CD4-positive, alpha-beta T cell (primary cell): ENCODE results near the gene WDR4. TPM values are rescaled to one million over a fixed set of nuclear protein-coding genes. Genes with fewer than 3 reads are reported as not detected.
A peak's percentile ranks its signal among the peaks of the same experiment; 100 is the strongest.
"Not testable (repeated sequence)": the region's sequence is repeated elsewhere in the genome, so short reads cannot be mapped to it uniquely, and the experiment has no call there.

ENCODE experiments used
- ATAC-seq: fragments of 200-7000 bp; cut with Tn5 transposase; one replicate; pipeline ENCODE4 v1.10.0; 2022; ENCODE audit warnings: mild to moderate bottlenecking; ENCODE audit not compliant: poor library complexity
- CTCF ChIA-PET: fragments of 350-600 bp; sonication (Branson Sonifier 250); formaldehyde crosslinking; loops from one replicate; lab custom pipeline; 2021; ENCODE audit warnings: antibody characterized with exemption, inconsistent platforms; lab: Charles Lee
- POLR2A ChIA-PET: fragments of 350-600 bp; sonication (Branson Sonifier 250); formaldehyde crosslinking; loops from one replicate; lab custom pipeline; 2021; ENCODE audit warnings: antibody characterized with exemption, inconsistent platforms; lab: Charles Lee
- DNase-seq, 14 experiments: peaks; one replicate each; pipeline ENCODE4 v3.0.0-alpha.2; 2013 to 2020; ENCODE audit warnings: mixed read lengths in 2 of 14
- H3K27ac ChIP-seq, 2 donors: one replicate each; pipeline versions ENCODE4 v1.5.1 to v1.7.0; 2013; ENCODE audit warnings: low read length in 2 of 2, low read depth in 1 of 2, mild to moderate bottlenecking in 1 of 2
- H3K27me3 ChIP-seq, 2 experiments: 1 replicate in 1 of 2; 2 replicates in 1 of 2; pipeline versions ENCODE4 v1.6.1 to v1.7.0; 2013; ENCODE audit warnings: low read length in 2 of 2, control low read depth in 1 of 2, mild to moderate bottlenecking in 1 of 2, moderate library complexity in 1 of 2; ENCODE audit not compliant: insufficient read depth in 2 of 2, control insufficient read depth in 1 of 2
- H3K36me3 ChIP-seq: one replicate; pipeline ENCODE4 v1.6.1; 2013; ENCODE audit warnings: low read length, control low read depth; ENCODE audit not compliant: insufficient read depth
- H3K4me1 ChIP-seq: one replicate; pipeline ENCODE4 v1.6.1; 2013; ENCODE audit warnings: low read length, control low read depth; ENCODE audit not compliant: insufficient read depth
- H3K4me3 ChIP-seq: one replicate; pipeline ENCODE4 v1.5.1; 2013; ENCODE audit warnings: mild to moderate bottlenecking, low read length, moderate library complexity
- H3K9me3 ChIP-seq, 2 experiments: 1 replicate in 1 of 2; 2 replicates in 1 of 2; pipeline versions ENCODE4 v1.6.1 to v1.7.0; 2013; ENCODE audit warnings: low read length in 2 of 2, mild to moderate bottlenecking in 2 of 2, control low read depth in 1 of 2, moderate library complexity in 1 of 2; ENCODE audit not compliant: control insufficient read depth in 1 of 2, insufficient read depth in 1 of 2
- H3K27ac Mint-ChIP-seq: one replicate; pipeline ENCODE4 v1.8.0; 2020; ENCODE audit warnings: mixed read lengths
- H3K27me3 Mint-ChIP-seq: one replicate; pipeline ENCODE4 v1.8.0; 2021; ENCODE audit warnings: mixed read lengths
- H3K36me3 Mint-ChIP-seq: one replicate; pipeline ENCODE4 v1.8.0; 2021; ENCODE audit warnings: low read depth, mixed read lengths
- H3K4me1 Mint-ChIP-seq: one replicate; pipeline ENCODE4 v1.8.0; 2021; ENCODE audit warnings: low read depth, mixed read lengths
- H3K4me3 Mint-ChIP-seq: one replicate; pipeline ENCODE4 v1.8.0; 2020; ENCODE audit warnings: mild to moderate bottlenecking, mixed read lengths
- H3K9me3 Mint-ChIP-seq: one replicate; pipeline ENCODE4 v1.8.0; 2020; ENCODE audit warnings: mixed read lengths
- CTCF ChIP-seq: fragments of 200-600 bp; IDR thresholded peaks from one replicate; pipeline ENCODE4 v1.8.0; 2022; ENCODE audit warnings: antibody characterized with exemption, mild to moderate bottlenecking
- intact Hi-C, 2 experiments: fragments of 100-400 bp; cut with DNase I in 1 of 2; cut with micrococcal nuclease in 1 of 2; formaldehyde crosslinking; loops; one replicate each; pipeline versions ENCODE4 v1.15.1 to v1.9.0; 2023 to 2025; cut with DNase I, micrococcal nuclease
- total RNA-seq, 174 experiments: library from RNA in 2 of 174; stranded (reverse) in 2 of 174; gene quantifications; one replicate each; pipeline ENCODE4 v1.2.3 and lab custom pipeline; 2021 to 2026

The WDR4 gene
- total RNA-seq, 2 experiments from 2014 or later = 11.3 to 12.9 TPM

GRCh38 chr21:42833859-42834725 lies 45.2 kb downstream of the WDR4 start:
- intact Hi-C loops = loop anchor here (1.0 to 5.0 kb wide), 5 partner anchors 87 to 527 kb away; no protein-coding TSS in a partner anchor
- H3K4me1 Mint-ChIP-seq = peaks cover 41% of the 10 kb centered on the region
- H3K36me3 Mint-ChIP-seq = no peaks in the 10 kb centered on the region
- Histone ChIP-seq H3K4me3 (no peak overlapping the region), H3K36me3 (peaks cover 4% of the 10 kb centered on the region), H3K4me1 (peaks cover 35% of the 10 kb centered on the region), H3K9me3 (no peaks in the 10 kb centered on the region), H3K27ac (no peak overlapping the region), H3K27me3 (no peaks in the 10 kb centered on the region)
- H3K9me3 Mint-ChIP-seq = no peaks in the 10 kb centered on the region
- DNase-seq = peak in 1 of 14 experiments; percentile 31
- CTCF ChIA-PET = interaction anchor here (0.7 kb wide), 1 partner anchor 1865 kb away, joined by 3 read pairs; no protein-coding TSS in a partner anchor
- TF ChIP-seq CTCF = no peak
- POLR2A ChIA-PET = no interaction called here
- no peak overlapping the region for H3K27ac Mint-ChIP-seq
- H3K27me3 Mint-ChIP-seq = no peaks in the 10 kb centered on the region
- ATAC-seq = no peak
- no peak overlapping the region for H3K4me3 Mint-ChIP-seq

- Mint-ChIP-seq H3K36me3 (no peaks in the 10 kb centered on the region), H3K9me3 (no peaks in the 10 kb centered on the region), H3K4me3 (peak overlapping the region; percentile 81), H3K27ac (peak overlapping the region; percentile 40), H3K27me3 (no peaks in the 10 kb centered on the region), H3K4me1 (peaks cover 44% of the 10 kb centered on the region)
- POLR2A ChIA-PET = interaction anchor here (1.1 kb wide), 1 partner anchor 240 kb away, joined by 4 read pairs; no protein-coding TSS in a partner anchor
- DNase-seq = peak; percentile 38 to 75 (median 57)
- peak overlapping the region; percentile 24 for H3K4me3 ChIP-seq
- H3K27me3 ChIP-seq = no peaks in the 10 kb centered on the region
- TF ChIP-seq CTCF = peak; percentile 46
- intact Hi-C loops = loop anchor here (1.0 to 5.0 kb wide), 5 partner anchors 86 to 526 kb away; no protein-coding TSS in a partner anchor
- no peaks in the 10 kb centered on the region for H3K36me3 ChIP-seq
- CTCF ChIA-PET = no interaction called here
- H3K9me3 ChIP-seq = no peaks in the 10 kb centered on the region
- ATAC-seq = peak; percentile 85
- H3K27ac ChIP-seq = no peak overlapping the region
- H3K4me1 ChIP-seq = peaks cover 35% of the 10 kb centered on the region
Measured at GRCh38 chr21:42833439-42833815, 45.9 kb downstream of the WDR4 start.

- CTCF ChIA-PET, H3K27me3 ChIP-seq, H3K4me3 ChIP-seq, H3K36me3 Mint-ChIP-seq, H3K9me3 ChIP-seq, H3K36me3 ChIP-seq, ATAC-seq, H3K27me3 Mint-ChIP-seq, H3K27ac ChIP-seq, H3K9me3 Mint-ChIP-seq: not testable (repeated sequence)
- peak overlapping the region; percentile 81 for H3K4me3 Mint-ChIP-seq
- peaks cover 35% of the 10 kb centered on the region for H3K4me1 ChIP-seq
- H3K4me1 Mint-ChIP-seq = peaks cover 44% of the 10 kb centered on the region
- peak in 1 of 14 experiments; percentile 27 for DNase-seq
- POLR2A ChIA-PET = interaction anchor here (1.1 to 1.7 kb wide), 3 partner anchors 61 to 239 kb away, joined by 3 to 4 read pairs (median 4); partner anchors contain the start of gene NDUFV3
- intact Hi-C loops = loop anchor here in 1 of 2 experiments (5.0 kb wide), 4 partner anchors 85 to 525 kb away; no protein-coding TSS in a partner anchor
- H3K27ac Mint-ChIP-seq = peak overlapping the region; percentile 40
Measured at GRCh38 chr21:42832321-42832630, 47.1 kb downstream of the WDR4 start.
